K562 (cell line): Measurements from ENCODE around the gene MAP1LC3B. TPM values are rescaled to one million over a fixed set of nuclear protein-coding genes. Genes with fewer than 3 reads are reported as not detected.

Source experiments
- ATAC-seq: fragments of 200-7000 bp; cut with Tn5 transposase; 3 replicates; pipeline ENCODE4 v1.9.1; 2020; ENCODE audit warnings: moderate library complexity
- BruUV-seq: library from RNA; stranded (reverse); fragments of 400-500 nt; replicated peaks from 2 replicates; lab custom pipeline; 2021; lab: Mats Ljungman, UMichigan
- CTCF ChIA-PET: fragments of 300-600 bp; formaldehyde crosslinking; extraction: SDS; loops from one replicate; lab custom pipeline; 2021; ENCODE audit warnings: low intra/inter-chr PET ratio; lab: Yijun Ruan, JAX
- POLR2A ChIA-PET: fragments of 300-600, 350-650 bp; sonication (Branson Sonifier 250); formaldehyde crosslinking; extraction: SDS; loops from one replicate; lab custom pipeline; 2021; ENCODE audit warnings: antibody characterized with exemption, inconsistent platforms; lab: Yijun Ruan, JAX
- DNase-seq, 4 experiments: peaks; one replicate each; pipeline versions ENCODE4 v3.0.0 to v3.0.0-alpha.2; 2011 to 2018; ENCODE audit warnings: low spot score in 3 of 4, mixed read lengths in 3 of 4; ENCODE audit errors: extremely low read depth in 1 of 4
- FAIRE-seq: peaks from 2 replicates; lab custom pipeline; 2011; peaks lifted over from hg19 to GRCh38; lab: Jason Lieb, UNC
- H2AFZ ChIP-seq: 2 replicates; pipeline ENCODE4 v1.6.0; 2011; ENCODE audit warnings: low read depth, low read length, control low read depth, inconsistent platforms
- H3K27ac ChIP-seq: fragments of 200-600 bp; 3 replicates; pipeline ENCODE4 v1.8.0; 2011; ENCODE audit warnings: low read depth, mild to moderate bottlenecking, control low read depth, inconsistent platforms, low read length, moderate library complexity, mixed read lengths; ENCODE audit errors: extremely low read depth
- H3K27me3 ChIP-seq, 2 experiments: fragments of 300-600 bp in 1 of 2; 2 replicates in 1 of 2; 3 replicates in 1 of 2; pipeline versions ENCODE4 v1.6.0 to v1.8.0; 2011; ENCODE audit warnings: inconsistent platforms in 2 of 2, low read length in 2 of 2, mild to moderate bottlenecking in 1 of 2, mixed read lengths in 1 of 2, moderate library complexity in 1 of 2; ENCODE audit not compliant: control insufficient read depth in 2 of 2, insufficient read depth in 2 of 2
- H3K36me3 ChIP-seq: fragments of 300-600 bp; 3 replicates; pipeline ENCODE4 v1.8.0; 2011; ENCODE audit warnings: mild to moderate bottlenecking, low read length, inconsistent platforms; ENCODE audit not compliant: control insufficient read depth, insufficient read depth
- H3K4me1 ChIP-seq, 2 experiments: fragments of 200-600 bp in 1 of 2; replicated peaks in 1 of 2; 2 replicates in 1 of 2; 3 replicates in 1 of 2; pipeline versions ENCODE4 v1.5.1 to v1.8.0; 2011; ENCODE audit warnings: inconsistent platforms in 2 of 2, low read length in 2 of 2, mild to moderate bottlenecking in 1 of 2, mixed read lengths in 1 of 2, moderate library complexity in 1 of 2; ENCODE audit not compliant: control insufficient read depth in 2 of 2, insufficient read depth in 2 of 2
- H3K4me2 ChIP-seq: 2 replicates; pipeline ENCODE4 v1.6.1; 2011; ENCODE audit warnings: low read length, control low read depth, inconsistent platforms, mixed read lengths; ENCODE audit not compliant: insufficient read depth
- H3K4me3 ChIP-seq: fragments of 200-600 bp; sonication (generic), shearing (Covaris generic); 2 replicates; pipeline ENCODE4 v1.5.1; 2016; ENCODE audit warnings: control low read depth, inconsistent platforms
- H3K79me2 ChIP-seq: fragments of 200-600 bp; 3 replicates; pipeline ENCODE4 v1.8.0; 2011; ENCODE audit warnings: low read length, inconsistent platforms; ENCODE audit not compliant: control insufficient read depth, insufficient read depth
- H3K9ac ChIP-seq, 2 experiments: 2 replicates each; pipeline versions ENCODE4 v1.6.0 to v1.6.1; 2011; ENCODE audit warnings: low read depth in 2 of 2, low read length in 2 of 2, control low read depth in 1 of 2, inconsistent platforms in 1 of 2, mild to moderate bottlenecking in 1 of 2, mixed read lengths in 1 of 2; ENCODE audit not compliant: insufficient read depth in 1 of 2
- H3K9me1 ChIP-seq: one replicate; pipeline ENCODE4 v1.6.0; 2011; ENCODE audit warnings: inconsistent platforms, mild to moderate bottlenecking, low read length, moderate library complexity; ENCODE audit not compliant: control insufficient read depth, insufficient read depth
- H3K9me3 ChIP-seq: replicated peaks from 2 replicates; pipeline ENCODE4 v1.5.1; 2011; ENCODE audit warnings: low read depth, low read length, inconsistent platforms; ENCODE audit not compliant: control insufficient read depth, insufficient read depth
- H4K20me1 ChIP-seq: replicated peaks from 2 replicates; pipeline ENCODE4 v1.6.1; 2011; ENCODE audit warnings: low read length, inconsistent platforms, mixed read lengths; ENCODE audit not compliant: control insufficient read depth, insufficient read depth
- CBFA2T2 ChIP-seq: fragments of 450-650 bp; conservative IDR thresholded peaks from 2 replicates; pipeline ENCODE4 v1.6.1; 2017; ENCODE audit warnings: mild to moderate bottlenecking
- CSDE1 ChIP-seq, 2 experiments: fragments of 450-650 bp; IDR thresholded peaks; 2 replicates each; pipeline ENCODE4 v1.6.1; 2016; ENCODE audit warnings: mild to moderate bottlenecking in 1 of 2
- LARP7 ChIP-seq: fragments of 450-650 bp; IDR thresholded peaks from 2 replicates; pipeline ENCODE4 v1.6.1; 2016
- MCM2 ChIP-seq: fragments of 450-650 bp; IDR thresholded peaks from 2 replicates; pipeline ENCODE4 v1.6.1; 2017; ENCODE audit warnings: low read depth, mild to moderate bottlenecking
- NCOR1 ChIP-seq: fragments of 450-650 bp; IDR thresholded peaks from 2 replicates; pipeline ENCODE4 v1.6.1; 2016; ENCODE audit warnings: mild to moderate bottlenecking, moderate library complexity
- SIN3B ChIP-seq: fragments of 450-650 bp; IDR thresholded peaks from 2 replicates; pipeline ENCODE4 v1.6.1; 2017; ENCODE audit warnings: low read depth, mild to moderate bottlenecking, moderate library complexity
- STAT5B ChIP-seq: fragments of 250-450 bp; sonication (Bioruptor Pico); IDR thresholded peaks from 2 replicates; pipeline ENCODE4 v1.8.0; 2021; ENCODE audit warnings: mild to moderate bottlenecking, inconsistent platforms
- TAF7 ChIP-seq: fragments of 450-650 bp; IDR thresholded peaks from 2 replicates; pipeline ENCODE4 v1.6.1; 2016; ENCODE audit warnings: missing genetic modification characterization, missing compliant biosample characterization
- U2AF1 ChIP-seq: fragments of 200-400 bp; formaldehyde crosslinking; optimal IDR thresholded peaks from 2 replicates; pipeline ENCODE3; 2017; ENCODE audit warnings: mild to moderate bottlenecking, low read depth, low read length, moderate library complexity
- WGBS: fragments of 100-300 bp; shearing (Covaris generic); methylation state at CpG from one replicate; pipeline ENCODE4 v1.1.6; 2016; ENCODE audit warnings: low coverage, mixed read lengths; ENCODE audit not compliant: insufficient coverage; ENCODE audit errors: missing lambda C conversion rate; 5-methylcytosine and 5-hydroxymethylcytosine counted together
- in situ Hi-C: fragments of 300-500 bp; cut with MboI; formaldehyde crosslinking; loops from 4 replicates; pipeline ENCODE4 v1.15.0; 2018; ENCODE audit warnings: inconsistent platforms, mixed read lengths
- intact Hi-C: fragments of 100-400 bp; cut with micrococcal nuclease; formaldehyde crosslinking; loops from 2 replicates; pipeline ENCODE4 v1.14.2; 2022
- polyA plus RNA-seq, 8 experiments: library from polyadenylated mRNA; depleted of rRNA in 4 of 8; stranded (reverse) in 5 of 8; unstranded in 3 of 8; fragments of >200 nt; fragmentation: Nextera tagmentation in 2 of 8; fragmentation: Illumina TruSeq in 1 of 8; extraction: Ambion mirVana in 2 of 8; extraction: Trizol in 1 of 8; gene quantifications; 2 replicates each; pipeline versions ENCODE4 v1.2.1 to v1.2.3, GENCODE V29; 2011 to 2014; ENCODE audit warnings: inconsistent platforms in 1 of 8, missing spikeins in 1 of 8
- total RNA-seq, 7 experiments: library from RNA; depleted of rRNA in 6 of 7; stranded (reverse); fragments of >200 nt in 6 of 7; fragmentation: Illumina TruSeq in 2 of 7; extraction: Trizol in 2 of 7; gene quantifications; 2 replicates each; pipeline versions ENCODE4 v1.2.1 to v1.2.3, GENCODE V29; 2011 to 2021; ENCODE audit warnings: low replicate concordance in 1 of 7
- TF ChIP-seq, protein P1 (sequence below): fragments of 200-800 bp; sonication (Bioruptor generic); IDR thresholded peaks from 2 replicates; pipeline ENCODE4 v1.6.1; 2017; ENCODE audit warnings: missing genetic modification characterization, missing compliant biosample characterization
- TF ChIP-seq, protein P2 (sequence below): fragments of 250-450 bp; sonication (Bioruptor Pico); IDR thresholded peaks from 2 replicates; pipeline ENCODE4 v1.4.0; 2020

Gene MAP1LC3B
- total and polyA plus RNA-seq, 9 of the 15 experiments (the other 6 are each of a cell fraction or from before 2014, with no cell fraction given) = 16.0 to 81.5 (median 36.7) TPM

DNA sequence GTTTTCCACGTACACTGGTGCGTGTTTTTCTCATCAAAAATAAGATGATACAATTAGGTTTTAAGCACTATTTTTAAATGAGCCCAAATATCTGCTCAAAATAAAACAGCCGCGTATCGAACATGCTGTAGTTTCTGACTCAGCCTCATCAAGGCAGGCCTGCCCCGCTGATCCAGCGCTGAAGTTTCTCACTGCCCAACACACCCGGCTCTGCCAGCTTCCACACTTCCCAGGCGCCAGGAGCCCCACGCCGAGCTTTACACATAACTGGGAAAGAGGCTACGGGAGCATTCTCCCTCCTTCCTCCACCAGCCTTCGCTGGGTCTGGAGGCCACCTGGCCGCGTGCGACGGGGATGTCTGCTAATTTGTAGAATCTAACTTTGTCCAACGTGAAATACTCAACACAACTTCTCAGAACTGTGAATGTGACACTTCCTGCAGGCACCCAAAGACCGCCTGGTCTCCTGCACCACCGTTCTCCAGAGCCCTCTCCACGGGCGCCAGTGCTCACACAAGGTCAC is 42.1 kb downstream of the MAP1LC3B start:
- POLR2A ChIA-PET = no interaction called here

More for the DNA sequence above, 42.1 kb downstream of the MAP1LC3B start:
- no peak for FAIRE-seq
- Histone ChIP-seq H4K20me1 (peaks cover 8% of the 10 kb centered on the region; the same call in 1 of the 2 replicates), H3K27ac (no peak overlapping the region), H3K4me3 (no peak overlapping the region), H3K9me1 (no peaks in the 10 kb centered on the region), H3K79me2 (no peaks in the 10 kb centered on the region), H3K9me3 (no peaks in the 10 kb centered on the region), H3K9ac (no peak overlapping the region), H3K36me3 (peaks cover 10% of the 10 kb centered on the region; the same call in 1 of the 3 replicates), H3K4me2 (no peak overlapping the region), H2AFZ (no peak overlapping the region), H3K27me3 (no peaks in the 10 kb centered on the region), H3K4me1 (peaks cover 0 to 12% of the 10 kb centered on the region in 2 experiments; a peak in 1 of 5 replicates)
- in situ Hi-C loops = no loop called here
- no peak for DNase-seq
- no TSS peak for BruUV-seq
- TF ChIP-seq SIN3B (no peak), TAF7 (tag) (no peak), LARP7 (no peak), NCOR1 (no peak), MCM2 (no peak), CSDE1 (IDR thresholded peaks at IDR 0.05) (no peak), CBFA2T2 (no peak), STAT5B (no peak), U2AF1 (no peak)
- TF ChIP-seq, protein P1, sequence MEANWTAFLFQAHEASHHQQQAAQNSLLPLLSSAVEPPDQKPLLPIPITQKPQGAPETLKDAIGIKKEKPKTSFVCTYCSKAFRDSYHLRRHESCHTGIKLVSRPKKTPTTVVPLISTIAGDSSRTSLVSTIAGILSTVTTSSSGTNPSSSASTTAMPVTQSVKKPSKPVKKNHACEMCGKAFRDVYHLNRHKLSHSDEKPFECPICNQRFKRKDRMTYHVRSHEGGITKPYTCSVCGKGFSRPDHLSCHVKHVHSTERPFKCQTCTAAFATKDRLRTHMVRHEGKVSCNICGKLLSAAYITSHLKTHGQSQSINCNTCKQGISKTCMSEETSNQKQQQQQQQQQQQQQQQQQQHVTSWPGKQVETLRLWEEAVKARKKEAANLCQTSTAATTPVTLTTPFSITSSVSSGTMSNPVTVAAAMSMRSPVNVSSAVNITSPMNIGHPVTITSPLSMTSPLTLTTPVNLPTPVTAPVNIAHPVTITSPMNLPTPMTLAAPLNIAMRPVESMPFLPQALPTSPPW (CRISPR knock-in tag) = no peak
- TF ChIP-seq, protein P2, sequence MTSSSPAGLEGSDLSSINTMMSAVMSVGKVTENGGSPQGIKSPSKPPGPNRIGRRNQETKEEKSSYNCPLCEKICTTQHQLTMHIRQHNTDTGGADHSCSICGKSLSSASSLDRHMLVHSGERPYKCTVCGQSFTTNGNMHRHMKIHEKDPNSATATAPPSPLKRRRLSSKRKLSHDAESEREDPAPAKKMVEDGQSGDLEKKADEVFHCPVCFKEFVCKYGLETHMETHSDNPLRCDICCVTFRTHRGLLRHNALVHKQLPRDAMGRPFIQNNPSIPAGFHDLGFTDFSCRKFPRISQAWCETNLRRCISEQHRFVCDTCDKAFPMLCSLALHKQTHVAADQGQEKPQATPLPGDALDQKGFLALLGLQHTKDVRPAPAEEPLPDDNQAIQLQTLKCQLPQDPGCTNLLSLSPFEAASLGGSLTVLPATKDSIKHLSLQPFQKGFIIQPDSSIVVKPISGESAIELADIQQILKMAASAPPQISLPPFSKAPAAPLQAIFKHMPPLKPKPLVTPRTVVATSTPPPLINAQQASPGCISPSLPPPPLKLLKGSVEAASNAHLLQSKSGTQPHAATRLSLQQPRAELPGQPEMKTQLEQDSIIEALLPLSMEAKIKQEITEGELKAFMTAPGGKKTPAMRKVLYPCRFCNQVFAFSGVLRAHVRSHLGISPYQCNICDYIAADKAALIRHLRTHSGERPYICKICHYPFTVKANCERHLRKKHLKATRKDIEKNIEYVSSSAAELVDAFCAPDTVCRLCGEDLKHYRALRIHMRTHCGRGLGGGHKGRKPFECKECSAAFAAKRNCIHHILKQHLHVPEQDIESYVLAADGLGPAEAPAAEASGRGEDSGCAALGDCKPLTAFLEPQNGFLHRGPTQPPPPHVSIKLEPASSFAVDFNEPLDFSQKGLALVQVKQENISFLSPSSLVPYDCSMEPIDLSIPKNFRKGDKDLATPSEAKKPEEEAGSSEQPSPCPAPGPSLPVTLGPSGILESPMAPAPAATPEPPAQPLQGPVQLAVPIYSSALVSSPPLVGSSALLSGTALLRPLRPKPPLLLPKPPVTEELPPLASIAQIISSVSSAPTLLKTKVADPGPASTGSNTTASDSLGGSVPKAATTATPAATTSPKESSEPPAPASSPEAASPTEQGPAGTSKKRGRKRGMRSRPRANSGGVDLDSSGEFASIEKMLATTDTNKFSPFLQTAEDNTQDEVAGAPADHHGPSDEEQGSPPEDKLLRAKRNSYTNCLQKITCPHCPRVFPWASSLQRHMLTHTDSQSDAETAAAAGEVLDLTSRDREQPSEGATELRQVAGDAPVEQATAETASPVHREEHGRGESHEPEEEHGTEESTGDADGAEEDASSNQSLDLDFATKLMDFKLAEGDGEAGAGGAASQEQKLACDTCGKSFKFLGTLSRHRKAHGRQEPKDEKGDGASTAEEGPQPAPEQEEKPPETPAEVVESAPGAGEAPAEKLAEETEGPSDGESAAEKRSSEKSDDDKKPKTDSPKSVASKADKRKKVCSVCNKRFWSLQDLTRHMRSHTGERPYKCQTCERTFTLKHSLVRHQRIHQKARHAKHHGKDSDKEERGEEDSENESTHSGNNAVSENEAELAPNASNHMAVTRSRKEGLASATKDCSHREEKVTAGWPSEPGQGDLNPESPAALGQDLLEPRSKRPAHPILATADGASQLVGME = no peak
- 85% methylated on average over 22 of the region's 22 CpGs for WGBS
- ATAC-seq = no peak
- CTCF ChIA-PET = no interaction called here
- intact Hi-C loops = no loop called here
